Stimulated activated naive B cell treated with anti-CD40 and anti-IgM and Interleukin-4, amounts not matched to agents 10 μg/mL and 1 μg/mL and 100 μg/mL, for 72 hours (primary cell): ENCODE measurements around the gene HYKK.
"Not testable (repeated sequence)": the region's sequence is repeated elsewhere in the genome, so short reads cannot be mapped to it uniquely, and the experiment has no call there.

Experiments
- ATAC-seq, 2 donors: fragments of 150-1000 bp; cut with Tn5 transposase; replicated peaks; 2 replicates each; pipeline ENCODE4 v1.10.0; 2021; ENCODE audit warnings: moderate library complexity in 1 of 2
- DNase-seq: peaks from one replicate; pipeline ENCODE4 v3.0.0; 2021
- H3K27ac Mint-ChIP-seq: one replicate; pipeline ENCODE4 v1.8.0; 2022; ENCODE audit warnings: mild to moderate bottlenecking, mixed read lengths
- H3K27me3 Mint-ChIP-seq, 2 donors: one replicate each; pipeline ENCODE4 v1.8.0; 2022; ENCODE audit warnings: mixed read lengths in 2 of 2
- H3K36me3 Mint-ChIP-seq, 2 donors: one replicate each; pipeline ENCODE4 v1.8.0; 2022; ENCODE audit warnings: mixed read lengths in 2 of 2, mild to moderate bottlenecking in 1 of 2
- H3K4me1 Mint-ChIP-seq, 2 donors: one replicate each; pipeline ENCODE4 v1.8.0; 2022; ENCODE audit warnings: mixed read lengths in 2 of 2, mild to moderate bottlenecking in 1 of 2
- H3K4me3 Mint-ChIP-seq, 2 donors: one replicate each; pipeline ENCODE4 v1.8.0; 2022; ENCODE audit warnings: mild to moderate bottlenecking in 2 of 2, mixed read lengths in 2 of 2, moderate library complexity in 1 of 2
- H3K9me3 Mint-ChIP-seq, 2 donors: one replicate each; pipeline ENCODE4 v1.8.0; 2022; ENCODE audit warnings: mixed read lengths in 2 of 2, mild to moderate bottlenecking in 1 of 2

HYKK gene

DNA sequence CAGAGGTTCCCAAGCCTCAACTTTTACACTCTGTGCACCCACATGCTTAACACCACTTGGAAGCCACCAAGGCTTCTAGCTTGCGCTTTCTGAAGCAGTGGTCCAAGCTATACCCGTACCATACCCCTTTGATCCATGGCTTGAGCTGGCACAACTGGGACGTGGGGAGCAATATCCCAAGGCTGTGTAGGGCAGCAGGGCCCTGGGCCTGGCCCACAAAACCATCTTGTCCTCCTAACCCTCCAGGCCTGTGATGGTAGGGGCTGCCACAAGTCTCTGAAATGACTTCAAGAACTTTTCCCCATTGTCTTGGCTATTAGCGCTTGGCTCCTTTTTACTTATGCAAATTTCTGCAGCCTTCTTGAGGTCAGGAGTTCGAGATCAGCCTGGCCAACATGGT is 16.9 kb downstream of the HYKK start:
- Mint-ChIP-seq H3K9me3 (peaks cover 3 to 5% of the 10 kb centered on the region in 2 donors), H3K36me3 (peaks cover 0 to 4% of the 10 kb centered on the region in 2 donors), H3K27me3 (no peaks in the 10 kb centered on the region), H3K27ac (no peak overlapping the region), H3K4me1 (no peaks in the 10 kb centered on the region), H3K4me3 (no peak overlapping the region)
- DNase-seq = no peak
- ATAC-seq = no peak

DNA sequence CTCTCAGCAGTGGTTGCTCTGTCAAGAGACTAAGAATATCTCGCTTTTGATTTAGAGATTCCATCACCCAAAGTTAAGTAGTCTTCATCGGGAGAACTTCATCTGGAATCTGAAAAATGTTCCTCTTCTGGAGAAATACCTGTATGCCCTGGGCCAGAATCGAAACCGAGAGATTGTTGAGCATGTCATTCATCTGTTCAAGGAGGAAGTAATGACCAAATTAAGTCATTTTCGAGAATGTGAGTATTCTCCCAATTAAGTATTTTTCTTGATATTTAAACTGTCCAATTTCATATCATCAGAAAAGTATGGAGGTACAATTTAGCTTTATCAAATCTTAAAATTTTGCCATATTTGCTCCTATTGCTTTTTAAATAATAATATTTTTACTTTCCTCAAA is 19.9 kb downstream of the HYKK start:
- DNase-seq = no peak
- Mint-ChIP-seq H3K27me3 (no peaks in the 10 kb centered on the region), H3K27ac (no peak overlapping the region), H3K4me1 (no peaks in the 10 kb centered on the region), H3K4me3 (no peak overlapping the region), H3K9me3 (peaks cover 3 to 5% of the 10 kb centered on the region in 2 donors), H3K36me3 (peaks cover 0 to 4% of the 10 kb centered on the region in 2 donors)
- ATAC-seq = no peak

DNA sequence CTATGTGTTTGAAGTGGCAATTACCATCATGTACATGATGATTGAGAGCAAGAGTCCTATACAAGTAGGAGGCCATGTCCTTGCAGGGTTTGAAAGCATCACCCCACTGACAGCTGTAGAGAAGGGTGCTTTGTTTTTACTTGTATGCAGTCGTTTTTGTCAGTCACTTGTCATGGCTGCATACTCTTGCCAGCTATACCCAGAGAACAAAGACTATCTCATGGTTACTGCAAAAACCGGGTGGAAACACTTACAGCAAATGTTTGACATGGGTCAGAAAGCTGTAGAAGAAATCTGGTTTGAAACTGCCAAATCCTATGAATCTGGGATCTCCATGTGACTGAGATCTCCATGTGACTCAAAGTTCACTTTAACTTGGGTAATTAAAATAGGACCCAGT is 26.0 kb downstream of the HYKK start:
- ATAC-seq = no peak
- Mint-ChIP-seq H3K27me3 (no peaks in the 10 kb centered on the region), H3K4me3 (no peak overlapping the region), H3K36me3 (no peaks in the 10 kb centered on the region), H3K9me3 (no peaks in the 10 kb centered on the region), H3K4me1 (peaks cover 0 to 8% of the 10 kb centered on the region in 2 donors), H3K27ac (no peak overlapping the region)
- DNase-seq = no peak

DNA sequence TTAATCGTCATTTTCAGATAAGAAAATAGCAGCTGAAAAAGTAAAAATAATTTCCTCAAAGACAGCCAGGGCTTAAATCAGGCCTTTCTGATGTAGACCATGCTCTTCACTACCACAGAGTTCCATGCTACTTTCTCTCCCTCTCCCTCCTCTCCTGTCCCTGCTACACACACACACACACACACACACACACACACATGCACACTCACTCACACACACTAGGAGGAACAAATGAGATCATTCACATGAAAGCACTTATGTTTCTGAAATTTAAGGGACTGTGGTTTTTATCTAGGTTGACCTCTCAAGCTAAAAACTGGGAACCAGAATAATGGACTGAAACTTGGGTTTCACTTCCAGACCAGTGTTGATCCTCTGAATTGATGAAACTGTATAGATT is 28.8 kb downstream of the HYKK start:
- H3K4me3 Mint-ChIP-seq = no peak overlapping the region
- ATAC-seq = no peak
- H3K9me3 Mint-ChIP-seq = no peaks in the 10 kb centered on the region

DNA sequence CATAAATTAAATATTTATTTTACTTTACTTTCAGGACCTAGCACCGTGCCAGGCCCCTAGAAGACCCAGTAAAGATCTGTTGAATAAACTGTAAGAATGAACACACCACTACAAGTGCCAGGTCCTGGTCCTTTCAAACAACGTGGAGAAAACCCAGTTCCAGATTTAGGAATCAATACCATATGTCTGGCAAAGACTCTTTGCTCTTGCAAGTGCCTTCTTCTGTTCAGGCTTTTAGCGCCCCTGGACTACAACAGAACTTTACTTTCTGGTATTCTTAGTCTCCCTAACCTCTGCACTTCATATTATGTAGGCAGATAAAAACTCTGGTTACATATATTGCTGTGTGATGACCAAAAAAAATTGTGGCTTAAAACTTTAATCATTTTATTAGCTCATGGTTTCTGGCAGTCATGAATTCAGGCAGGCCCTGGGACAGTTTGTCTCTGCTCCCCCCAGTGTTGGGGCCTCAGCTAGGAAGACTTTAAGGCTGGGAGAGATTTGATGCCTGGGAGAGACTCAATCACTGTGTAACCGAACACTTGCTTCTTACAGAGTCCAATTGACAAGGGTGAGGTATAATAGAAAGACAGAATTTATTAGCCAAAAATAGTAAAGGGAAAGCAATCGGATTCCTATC is 30.0 kb downstream of the HYKK start:
- DNase-seq = no peak
- Mint-ChIP-seq H3K27me3 (no peaks in the 10 kb centered on the region), H3K4me1 (peaks cover 10 to 24% of the 10 kb centered on the region in 2 donors), H3K4me3 (no peak overlapping the region), H3K36me3 (peaks cover 6 to 16% of the 10 kb centered on the region in 2 donors), H3K27ac (no peak overlapping the region), H3K9me3 (no peaks in the 10 kb centered on the region)
- ATAC-seq = no peak

More for the DNA sequence above, 28.8 kb downstream of the HYKK start:
- DNase-seq = no peak
- Mint-ChIP-seq H3K4me1 (peaks cover 6 to 15% of the 10 kb centered on the region in 2 donors), H3K27me3 (no peaks in the 10 kb centered on the region), H3K27ac (no peak overlapping the region), H3K36me3 (peaks cover 0 to 6% of the 10 kb centered on the region in 2 donors)

DNA sequence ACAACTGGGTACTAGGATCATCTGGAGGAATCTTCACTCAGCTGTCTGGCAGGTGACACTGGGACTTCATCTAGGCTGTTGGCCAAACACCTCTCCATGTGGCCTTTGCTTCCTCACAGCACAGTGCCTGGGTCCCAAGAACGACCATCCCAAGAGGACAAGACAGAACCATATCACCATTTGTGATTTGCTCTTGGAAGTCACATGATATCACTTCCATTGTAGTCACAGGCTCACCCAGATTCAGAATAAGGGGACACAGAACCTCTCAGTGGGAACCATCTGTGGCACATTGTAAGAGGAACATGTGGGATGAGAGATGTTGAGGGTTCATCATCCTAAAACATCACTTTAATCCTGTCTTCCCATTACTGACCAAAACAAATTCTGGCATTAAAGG is 31.0 kb downstream of the HYKK start:
- ATAC-seq = no peak
- Mint-ChIP-seq H3K27me3 (no peaks in the 10 kb centered on the region), H3K4me1 (peaks cover 13 to 29% of the 10 kb centered on the region in 2 donors), H3K36me3 (peaks cover 6 to 19% of the 10 kb centered on the region in 2 donors), H3K9me3 (no peaks in the 10 kb centered on the region), H3K27ac (no peak overlapping the region), H3K4me3 (no peak overlapping the region)
- no peak for DNase-seq

DNA sequence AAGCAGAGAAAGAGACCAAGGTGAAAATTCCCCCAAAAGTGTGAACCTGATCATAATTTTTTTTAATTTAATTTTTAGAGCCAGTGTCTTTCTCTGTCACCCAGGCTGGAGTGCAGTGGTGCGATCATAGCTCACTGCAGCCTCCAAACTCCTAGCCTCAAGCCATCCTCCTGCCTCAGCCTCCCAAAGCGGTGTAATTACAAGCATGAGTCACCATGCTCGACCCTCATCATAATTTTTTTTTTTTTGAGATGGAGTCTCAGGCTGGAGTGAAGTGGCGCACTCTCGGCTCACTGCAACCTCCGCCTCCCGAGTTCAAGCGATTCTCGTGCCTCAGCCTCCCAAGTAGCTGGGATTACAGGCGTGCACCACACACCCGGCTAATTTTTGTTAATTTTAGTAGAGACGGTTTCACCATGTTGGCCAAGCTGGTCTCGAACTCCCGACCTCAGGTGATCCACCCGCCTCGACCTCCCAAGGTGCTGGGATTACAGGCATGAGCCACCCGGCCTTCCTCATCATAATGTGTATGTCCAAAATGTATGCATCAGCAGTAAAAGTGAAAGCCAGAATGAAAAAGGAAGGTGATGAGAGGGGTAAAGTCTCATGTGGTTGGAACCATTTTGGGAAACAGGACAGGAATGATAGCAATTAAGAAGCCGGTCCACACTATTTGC is 32.2 kb downstream of the HYKK start:
- peaks cover 6 to 19% of the 10 kb centered on the region in 2 donors for H3K36me3 Mint-ChIP-seq
- H3K4me1 Mint-ChIP-seq = peaks cover 13 to 29% of the 10 kb centered on the region in 2 donors
- DNase-seq, H3K9me3 Mint-ChIP-seq, H3K27me3 Mint-ChIP-seq, ATAC-seq: not testable (repeated sequence)
- peak overlapping the region; percentile 91 to 98 for H3K4me3 Mint-ChIP-seq
- peak overlapping the region; percentile 100 for H3K27ac Mint-ChIP-seq

DNA sequence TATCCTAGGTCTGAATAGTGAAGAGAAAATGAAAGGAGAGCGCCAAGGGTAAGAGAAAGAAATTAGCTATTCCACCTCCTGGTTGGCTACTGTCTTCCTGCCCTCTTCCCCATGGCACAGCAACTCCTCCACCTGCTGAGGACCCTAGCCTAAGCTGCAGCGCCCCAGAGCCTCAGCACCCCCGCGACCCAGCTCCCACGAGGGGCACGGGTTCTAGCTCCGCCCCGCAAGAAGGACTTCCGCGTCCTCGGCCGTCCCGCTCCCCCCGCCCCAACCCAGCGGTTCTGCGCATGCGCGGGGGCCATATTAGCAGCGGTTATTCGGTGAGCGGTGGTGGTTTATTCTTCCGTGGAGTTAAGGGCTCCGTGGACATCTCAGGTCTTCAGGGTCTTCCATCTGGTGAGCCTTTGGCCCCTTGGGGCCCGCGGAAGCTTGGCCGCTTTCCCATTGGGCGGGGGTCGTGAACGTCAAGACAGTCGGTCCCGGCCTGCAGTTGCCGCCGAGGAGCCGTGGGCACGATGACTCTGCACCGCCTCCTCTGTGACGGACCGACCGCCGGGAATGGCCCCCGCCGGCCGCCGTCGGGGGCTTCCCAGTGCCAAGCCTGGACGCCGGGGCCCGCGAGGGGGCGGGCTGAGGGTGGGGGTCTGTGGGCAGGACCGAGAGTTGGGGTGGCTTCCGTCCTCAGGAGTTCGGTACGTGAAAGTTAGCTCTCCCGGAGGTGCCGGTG is 32.9 kb downstream of the HYKK start, which contains the start of gene PSMA4:
TSS of gene PSMA4 (plus strand) at position 304 of the 730 bp plus-strand sequence. CDS start 1,484 bp downstream, outside the sequence.
- H3K36me3 Mint-ChIP-seq = peaks cover 6 to 19% of the 10 kb centered on the region in 2 donors
- DNase-seq = peak; percentile 90
- H3K27me3 Mint-ChIP-seq = no peaks in the 10 kb centered on the region
- peak within 1 kb of the TSS; percentile 91 to 98 for H3K4me3 Mint-ChIP-seq
- ATAC-seq = peak; percentile 91 to 92
- H3K27ac Mint-ChIP-seq = peak within 1 kb of the TSS; percentile 100
- peaks cover 13 to 29% of the 10 kb centered on the region in 2 donors for H3K4me1 Mint-ChIP-seq
- no peaks in the 10 kb centered on the region for H3K9me3 Mint-ChIP-seq

DNA sequence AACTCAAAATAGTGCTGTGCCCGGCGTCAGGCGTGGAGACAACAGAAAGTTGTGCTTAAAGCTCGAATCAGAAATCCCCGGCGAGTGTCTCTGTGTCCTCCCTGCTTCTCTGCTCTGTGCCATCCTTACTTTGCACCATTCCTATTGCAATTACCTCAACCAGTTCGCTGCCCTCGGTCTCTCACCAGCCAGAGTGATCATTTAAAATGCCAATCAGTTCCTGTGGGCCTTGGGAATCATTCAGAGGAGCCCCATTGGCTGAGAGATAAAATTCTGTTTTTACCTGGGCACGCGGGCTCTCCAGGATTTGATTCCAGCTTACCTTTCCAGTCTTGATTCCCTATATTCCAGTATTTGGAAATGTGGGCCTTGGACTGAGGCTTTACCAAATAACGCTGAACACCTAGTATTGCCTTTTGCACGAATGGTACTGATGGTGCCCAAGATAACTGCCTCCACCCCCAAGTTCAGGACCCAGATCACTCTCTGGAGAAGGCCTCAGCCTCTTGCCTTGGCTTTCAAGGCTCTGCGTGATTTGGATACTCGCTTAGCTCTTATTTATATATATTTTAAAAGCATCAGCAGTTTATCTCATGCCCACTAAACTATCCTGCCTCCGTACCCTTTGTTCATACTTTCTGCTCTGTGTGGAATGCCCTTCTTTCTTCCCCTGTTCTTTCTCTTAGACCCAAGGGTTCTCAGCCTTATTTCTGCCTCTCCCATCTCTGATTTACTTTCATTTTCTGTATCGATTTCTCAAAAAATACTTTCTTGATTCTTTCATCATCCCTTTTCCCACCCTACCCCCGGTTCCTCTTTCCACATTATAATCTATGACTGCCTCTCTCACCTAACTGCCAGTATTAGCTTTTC is 33.7 kb downstream of the HYKK start:
- Mint-ChIP-seq H3K36me3 (peaks cover 7 to 22% of the 10 kb centered on the region in 2 donors), H3K9me3 (no peaks in the 10 kb centered on the region), H3K4me1 (peaks cover 13 to 27% of the 10 kb centered on the region in 2 donors), H3K27me3 (no peaks in the 10 kb centered on the region), H3K27ac (peak overlapping the region; percentile 100), H3K4me3 (peak overlapping the region; percentile 91 to 98)
- ATAC-seq (no peak), DNase-seq (no peak)

DNA sequence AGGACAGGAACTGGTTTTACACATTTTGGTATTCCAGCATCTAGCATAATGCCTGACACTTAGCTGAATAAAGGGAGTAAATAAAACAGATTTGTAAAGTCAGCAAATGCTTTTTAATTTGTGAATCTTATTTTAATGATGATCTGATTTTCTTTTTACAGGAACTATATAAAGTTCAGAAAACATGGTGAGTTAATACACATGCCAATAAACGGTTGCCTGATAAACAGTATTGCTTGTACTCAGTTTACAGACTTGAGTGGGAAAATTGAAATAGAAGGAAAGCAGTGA is 34.3 kb downstream of the HYKK start:
- Mint-ChIP-seq H3K9me3 (no peaks in the 10 kb centered on the region), H3K4me3 (peak overlapping the region; percentile 91 to 98), H3K27ac (peak overlapping the region; percentile 100), H3K4me1 (peaks cover 13 to 21% of the 10 kb centered on the region in 2 donors), H3K36me3 (peaks cover 10 to 23% of the 10 kb centered on the region in 2 donors), H3K27me3 (no peaks in the 10 kb centered on the region)
- ATAC-seq = no peak
- DNase-seq = no peak

DNA sequence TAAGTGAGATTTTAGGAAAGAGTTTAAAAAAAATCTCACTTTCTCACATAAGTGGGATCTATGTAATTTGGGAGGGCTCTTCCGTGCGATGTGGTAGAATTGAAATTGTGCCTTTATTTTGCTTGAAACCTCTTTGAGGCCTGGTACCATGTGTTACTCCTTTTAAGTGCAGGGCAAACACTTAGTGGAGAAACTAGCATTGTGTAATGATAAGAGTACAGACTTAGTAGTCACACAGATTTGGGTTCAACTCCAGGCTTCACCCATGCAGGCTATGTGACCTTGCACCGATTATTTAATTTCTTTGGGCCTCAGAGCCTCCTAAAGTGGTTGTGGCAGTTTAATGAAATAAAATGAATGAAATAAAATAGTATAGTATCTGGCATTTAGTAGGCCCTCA is 35.3 kb downstream of the HYKK start:
- peaks cover 10 to 23% of the 10 kb centered on the region in 2 donors for H3K36me3 Mint-ChIP-seq

DNA sequence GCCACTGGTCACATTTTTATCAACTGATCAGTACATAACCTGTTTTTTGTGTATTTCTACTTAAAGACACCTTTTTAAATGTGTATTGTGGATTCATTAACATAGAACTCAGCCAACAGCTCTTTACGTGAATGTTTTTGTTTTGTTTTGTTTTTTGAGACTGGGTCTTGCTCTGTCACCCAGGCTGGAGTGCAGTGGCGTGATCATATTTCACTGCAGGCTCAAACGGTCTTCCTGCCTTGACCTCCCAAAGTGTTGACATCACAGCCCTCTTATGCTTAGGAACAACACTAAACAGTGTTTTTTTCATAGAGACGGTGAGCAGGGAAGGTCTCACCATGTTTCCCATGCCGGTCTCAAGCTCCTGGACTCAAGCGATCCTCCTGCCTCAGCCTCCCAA is 42.8 kb downstream of the HYKK start:
- H3K4me1 Mint-ChIP-seq = no peaks in the 10 kb centered on the region
- H3K27ac Mint-ChIP-seq = no peak overlapping the region
- DNase-seq (no peak), ATAC-seq (no peak)
- no peaks in the 10 kb centered on the region for H3K27me3 Mint-ChIP-seq
- H3K36me3 Mint-ChIP-seq = peaks cover 21 to 24% of the 10 kb centered on the region in 2 donors
- H3K4me3 Mint-ChIP-seq = no peak overlapping the region
- no peaks in the 10 kb centered on the region for H3K9me3 Mint-ChIP-seq

More for the DNA sequence above, 35.3 kb downstream of the HYKK start:
- DNase-seq (no peak), ATAC-seq (no peak)
- peak overlapping the region; percentile 47 for H3K27ac Mint-ChIP-seq
- no peak overlapping the region for H3K4me3 Mint-ChIP-seq
- H3K9me3 Mint-ChIP-seq = no peaks in the 10 kb centered on the region
- peaks cover 13 to 21% of the 10 kb centered on the region in 2 donors for H3K4me1 Mint-ChIP-seq
- H3K27me3 Mint-ChIP-seq = no peaks in the 10 kb centered on the region

DNA sequence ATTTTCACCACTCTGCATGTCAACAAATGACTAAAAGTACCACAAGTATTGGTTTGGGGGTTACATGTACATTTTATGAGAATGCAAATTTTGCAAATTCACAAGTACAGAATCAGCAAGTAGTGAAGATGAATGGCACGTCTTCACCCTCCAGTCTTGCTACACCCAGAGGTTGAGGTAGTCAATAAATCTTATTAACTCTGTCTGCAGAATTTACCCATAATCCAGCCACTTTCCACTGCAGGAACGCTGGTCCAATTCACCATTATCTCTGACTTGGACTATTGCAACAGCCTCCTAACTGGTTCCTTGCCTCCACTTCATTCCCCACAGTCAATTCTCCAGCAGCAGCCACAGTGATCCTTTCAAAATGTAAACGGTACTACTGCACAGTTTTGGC is 43.4 kb downstream of the HYKK start:
- no peak overlapping the region for H3K27ac Mint-ChIP-seq
- ATAC-seq = no peak
- peaks cover 21 to 24% of the 10 kb centered on the region in 2 donors for H3K36me3 Mint-ChIP-seq
- H3K4me1 Mint-ChIP-seq = no peaks in the 10 kb centered on the region
- H3K4me3 Mint-ChIP-seq = no peak overlapping the region
- no peaks in the 10 kb centered on the region for H3K27me3 Mint-ChIP-seq
- no peak for DNase-seq
- H3K9me3 Mint-ChIP-seq = no peaks in the 10 kb centered on the region

DNA sequence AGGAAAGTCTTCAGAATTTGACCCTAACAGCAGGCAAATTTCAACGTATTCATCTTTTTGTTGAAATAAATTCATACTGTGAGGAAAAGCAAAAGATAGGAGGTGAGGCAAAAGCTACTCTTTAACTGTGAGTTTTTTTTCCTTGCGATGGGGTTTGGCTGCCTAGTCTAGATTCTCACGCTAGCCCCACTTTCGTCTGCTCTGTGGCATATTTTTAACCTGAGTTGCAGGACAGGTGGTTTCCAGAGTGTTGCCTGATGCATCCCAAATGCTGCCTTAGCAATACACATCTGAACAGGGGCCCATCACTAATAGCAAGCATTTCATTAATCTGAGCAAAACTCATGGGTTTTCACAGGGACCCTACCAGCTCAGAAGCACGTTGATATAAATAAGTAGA is 44.5 kb downstream of the HYKK start:
- H3K4me3 Mint-ChIP-seq = no peak overlapping the region

More for the DNA sequence above, 44.5 kb downstream of the HYKK start:
- ATAC-seq (no peak), DNase-seq (no peak)
- Mint-ChIP-seq H3K36me3 (peaks cover 18 to 20% of the 10 kb centered on the region in 2 donors), H3K27me3 (no peaks in the 10 kb centered on the region), H3K27ac (no peak overlapping the region), H3K4me1 (no peaks in the 10 kb centered on the region), H3K9me3 (no peaks in the 10 kb centered on the region)
